MM.1S (cell line): Measurements from ENCODE around the gene TMEM106C.

Experiments used
- EZH2 ChIP-seq: fragments of 300-600 bp; sonication (generic); optimal IDR thresholded peaks from 2 replicates; pipeline ENCODE3; 2017; ENCODE audit warnings: low read depth, mild to moderate bottlenecking, antibody characterized with exemption, low read length, mixed read lengths
- EZH2phosphoT487 ChIP-seq: fragments of 300-600 bp; sonication (generic); IDR thresholded peaks from 2 replicates; pipeline ENCODE4 v1.6.1; 2018; ENCODE audit warnings: antibody characterized with exemption, low read length
- TF ChIP-seq, protein P1 (sequence below): fragments of 300-600 bp; sonication (generic); IDR thresholded peaks from 2 replicates; pipeline ENCODE4 v1.5.1; 2016; ENCODE audit warnings: antibody characterized with exemption, low read length, mixed read lengths

DNA sequence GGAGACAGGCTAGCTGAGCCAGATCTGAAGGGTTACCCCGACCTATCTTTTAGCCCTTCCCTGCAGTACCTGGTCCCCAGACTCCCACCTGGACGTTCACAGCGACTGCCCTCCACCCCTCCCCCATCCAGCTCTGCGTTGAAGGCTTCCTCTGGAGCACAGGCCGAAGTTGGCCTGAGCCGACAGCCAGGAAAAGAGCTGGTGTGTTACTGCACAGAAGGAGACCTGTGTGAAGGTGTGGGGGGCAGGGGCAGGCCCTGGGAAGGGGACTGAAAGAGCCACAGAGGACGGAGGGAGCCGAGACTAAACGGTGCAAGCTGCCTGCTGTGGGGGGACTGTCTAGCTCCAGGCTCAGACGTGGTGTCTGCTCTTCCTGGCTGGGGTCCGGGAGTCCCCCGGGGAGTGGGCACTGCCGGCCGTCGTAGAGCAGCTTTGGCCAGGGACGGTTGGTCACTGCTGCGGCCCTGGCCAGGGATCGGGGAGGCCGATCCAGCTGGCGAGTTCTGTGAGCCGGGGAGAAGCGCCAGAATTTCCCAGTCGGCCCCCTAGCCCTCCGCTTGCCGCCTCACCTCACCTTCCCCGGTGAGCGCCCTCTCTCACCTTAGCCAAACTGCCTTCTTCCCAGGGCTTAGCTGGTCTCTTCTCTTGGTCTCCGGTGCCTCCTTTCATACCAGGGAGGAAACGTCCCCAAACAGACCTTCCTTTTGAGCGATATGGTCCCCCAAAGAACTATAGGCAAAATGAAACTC lies 41.8 kb downstream of the TMEM106C start:
- TF ChIP-seq, protein P1, sequence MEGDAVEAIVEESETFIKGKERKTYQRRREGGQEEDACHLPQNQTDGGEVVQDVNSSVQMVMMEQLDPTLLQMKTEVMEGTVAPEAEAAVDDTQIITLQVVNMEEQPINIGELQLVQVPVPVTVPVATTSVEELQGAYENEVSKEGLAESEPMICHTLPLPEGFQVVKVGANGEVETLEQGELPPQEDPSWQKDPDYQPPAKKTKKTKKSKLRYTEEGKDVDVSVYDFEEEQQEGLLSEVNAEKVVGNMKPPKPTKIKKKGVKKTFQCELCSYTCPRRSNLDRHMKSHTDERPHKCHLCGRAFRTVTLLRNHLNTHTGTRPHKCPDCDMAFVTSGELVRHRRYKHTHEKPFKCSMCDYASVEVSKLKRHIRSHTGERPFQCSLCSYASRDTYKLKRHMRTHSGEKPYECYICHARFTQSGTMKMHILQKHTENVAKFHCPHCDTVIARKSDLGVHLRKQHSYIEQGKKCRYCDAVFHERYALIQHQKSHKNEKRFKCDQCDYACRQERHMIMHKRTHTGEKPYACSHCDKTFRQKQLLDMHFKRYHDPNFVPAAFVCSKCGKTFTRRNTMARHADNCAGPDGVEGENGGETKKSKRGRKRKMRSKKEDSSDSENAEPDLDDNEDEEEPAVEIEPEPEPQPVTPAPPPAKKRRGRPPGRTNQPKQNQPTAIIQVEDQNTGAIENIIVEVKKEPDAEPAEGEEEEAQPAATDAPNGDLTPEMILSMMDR = no peak
- TF ChIP-seq EZH2phosphoT487 (no peak), EZH2 (no peak)
